H1 (cell line): Measurements from ENCODE around the gene TXNDC12. TPM values are rescaled to one million over a fixed set of nuclear protein-coding genes. Genes with fewer than 3 reads are reported as not detected.

Experiments used
- CTCF ChIA-PET: fragments of 300-600 bp; sonication (Branson Sonifier 250); formaldehyde crosslinking; loops from one replicate; lab custom pipeline; 2021; ENCODE audit not compliant: partially characterized antibody; lab: Charles Lee
- POLR2A ChIA-PET: fragments of 300-600 bp; sonication (Branson Sonifier 250); formaldehyde crosslinking; loops from one replicate; lab custom pipeline; 2021; ENCODE audit warnings: inconsistent platforms; ENCODE audit not compliant: partially characterized antibody; lab: Charles Lee
- DNase-seq, 2 experiments: peaks; one replicate each; pipeline versions ENCODE4 v3.0.0 to v3.0.0-alpha.2; 2010 to 2022; ENCODE audit warnings: low spot score in 2 of 2, low read depth in 1 of 2, mixed read lengths in 1 of 2
- FAIRE-seq: peaks from 2 replicates; lab custom pipeline; 2011; peaks lifted over from hg19 to GRCh38; lab: Jason Lieb, UNC
- H2AFZ ChIP-seq: 2 replicates; pipeline ENCODE4 v1.8.1; 2012; ENCODE audit warnings: low read length, inconsistent platforms
- H2AK5ac ChIP-seq: 2 replicates; pipeline ENCODE4 v1.6.1; 2013; ENCODE audit warnings: low read depth, low read length
- H2BK120ac ChIP-seq: replicated peaks from 2 replicates; pipeline ENCODE3; 2013; ENCODE audit warnings: low read depth, low read length, inconsistent platforms
- H2BK12ac ChIP-seq: 2 replicates; pipeline ENCODE4 v1.6.1; 2013; ENCODE audit warnings: low read depth, low read length
- H2BK15ac ChIP-seq: 2 replicates; pipeline ENCODE4 v1.6.1; 2013; ENCODE audit warnings: low read length
- H2BK20ac ChIP-seq: 2 replicates; pipeline ENCODE4 v1.6.1; 2013; ENCODE audit warnings: low read length
- H2BK5ac ChIP-seq: 2 replicates; pipeline ENCODE4 v1.6.1; 2013; ENCODE audit warnings: low read depth, low read length
- H3K14ac ChIP-seq: 2 replicates; pipeline ENCODE4 v1.6.1; 2013; ENCODE audit warnings: inconsistent platforms; ENCODE audit not compliant: insufficient read length
- H3K18ac ChIP-seq: 2 replicates; pipeline ENCODE4 v1.6.1; 2013; ENCODE audit warnings: low read length; ENCODE audit errors: extremely low read depth
- H3K23ac ChIP-seq: 2 replicates; pipeline ENCODE4 v1.6.1; 2013; ENCODE audit warnings: inconsistent platforms; ENCODE audit not compliant: insufficient read length
- H3K23me2 ChIP-seq: 2 replicates; pipeline ENCODE4 v1.6.1; 2013; ENCODE audit warnings: low read depth, low read length
- H3K27ac ChIP-seq: 2 replicates; pipeline ENCODE4 v1.6.1; 2011; ENCODE audit warnings: low read depth, low read length, inconsistent platforms
- H3K27me3 ChIP-seq, 4 experiments: replicated peaks in 1 of 4; 1 replicate in 1 of 4; 2 replicates in 3 of 4; pipeline versions ENCODE4 v1.6.1 to v1.8.1; 2011 to 2013; ENCODE audit warnings: low read length in 3 of 4, mild to moderate bottlenecking in 3 of 4, inconsistent platforms in 2 of 4, mixed read lengths in 2 of 4, moderate library complexity in 1 of 4; ENCODE audit not compliant: control insufficient read depth in 3 of 4, insufficient read depth in 3 of 4; ENCODE audit errors: extremely low read depth in 1 of 4
- H3K36me3 ChIP-seq, 4 experiments: 2 replicates each; pipeline versions ENCODE4 v1.6.1 to v1.8.1; 2011 to 2013; ENCODE audit warnings: mild to moderate bottlenecking in 4 of 4, low read length in 3 of 4, moderate library complexity in 2 of 4, control low read depth in 1 of 4, inconsistent platforms in 1 of 4; ENCODE audit not compliant: insufficient read depth in 4 of 4, control insufficient read depth in 2 of 4
- H3K4ac ChIP-seq: replicated peaks from 2 replicates; pipeline ENCODE3; 2013; ENCODE audit warnings: low read length, low read depth, mixed read lengths, inconsistent platforms; ENCODE audit not compliant: insufficient read length
- H3K4me1 ChIP-seq, 4 experiments: replicated peaks in 1 of 4; 1 replicate in 1 of 4; 2 replicates in 3 of 4; pipeline versions ENCODE4 v1.6.1 to v1.8.1; 2011 to 2013; ENCODE audit warnings: low read length in 3 of 4, inconsistent platforms in 2 of 4, mixed read lengths in 1 of 4; ENCODE audit not compliant: insufficient read depth in 4 of 4, control insufficient read depth in 3 of 4
- H3K4me2 ChIP-seq, 2 experiments: 2 replicates each; pipeline versions ENCODE4 v1.6.1 to v1.8.1; 2011 to 2013; ENCODE audit warnings: low read depth in 2 of 2, low read length in 2 of 2, control low read depth in 1 of 2, inconsistent platforms in 1 of 2, mild to moderate bottlenecking in 1 of 2; ENCODE audit not compliant: insufficient read depth in 1 of 2
- H3K4me3 ChIP-seq, 4 experiments: fragments of 200-600, 300-600 bp in 1 of 4; sonication (generic), shearing (Covaris generic), sonication (Bioruptor Twin) in 1 of 4; 2 replicates each; pipeline versions ENCODE4 v1.5.1 to v1.8.1; 2011 to 2016; ENCODE audit warnings: low read length in 4 of 4, low read depth in 3 of 4, control low read depth in 2 of 4, inconsistent platforms in 2 of 4, mild to moderate bottlenecking in 2 of 4, mixed read lengths in 1 of 4, moderate library complexity in 1 of 4; ENCODE audit not compliant: insufficient read depth in 2 of 4; ENCODE audit errors: extremely low read depth in 1 of 4
- H3K56ac ChIP-seq: replicated peaks from 2 replicates; pipeline ENCODE3; 2013; ENCODE audit warnings: low read depth, mild to moderate bottlenecking, mixed read lengths, low read length, inconsistent platforms; ENCODE audit not compliant: insufficient read length
- H3K79me1 ChIP-seq: 2 replicates; pipeline ENCODE4 v1.6.1; 2013; ENCODE audit warnings: low read depth, low read length, control low read depth
- H3K79me2 ChIP-seq, 2 experiments: 2 replicates each; pipeline versions ENCODE4 v1.6.1 to v1.8.1; 2012 to 2013; ENCODE audit warnings: low read length in 2 of 2, mild to moderate bottlenecking in 2 of 2, inconsistent platforms in 1 of 2; ENCODE audit not compliant: insufficient read depth in 2 of 2, control insufficient read depth in 1 of 2
- H3K9ac ChIP-seq, 4 experiments: replicated peaks in 1 of 4; 1 replicate in 1 of 4; 2 replicates in 3 of 4; pipeline versions ENCODE4 v1.6.1 to v1.8.1; 2011 to 2013; ENCODE audit warnings: low read depth in 3 of 4, low read length in 3 of 4, control low read depth in 2 of 4, mild to moderate bottlenecking in 2 of 4, moderate library complexity in 2 of 4, inconsistent platforms in 1 of 4; ENCODE audit errors: extremely low read depth in 1 of 4
- H3K9me3 ChIP-seq, 2 experiments: 2 replicates each; pipeline versions ENCODE4 v1.6.1 to v1.8.1; 2012 to 2013; ENCODE audit warnings: mild to moderate bottlenecking in 2 of 2, moderate library complexity in 2 of 2, control low read depth in 1 of 2, inconsistent platforms in 1 of 2, low read depth in 1 of 2, low read length in 1 of 2, mixed read lengths in 1 of 2; ENCODE audit not compliant: insufficient read depth in 2 of 2
- H4K20me1 ChIP-seq, 2 experiments: replicated peaks in 1 of 2; 2 replicates each; pipeline versions ENCODE3 to v1.8.1; 2011 to 2013; ENCODE audit warnings: inconsistent platforms in 2 of 2, low read length in 2 of 2, mild to moderate bottlenecking in 1 of 2; ENCODE audit not compliant: insufficient read depth in 2 of 2, control insufficient read depth in 1 of 2
- H4K5ac ChIP-seq: 2 replicates; pipeline ENCODE4 v1.6.1; 2013; ENCODE audit warnings: low read length, low read depth, mixed read lengths, inconsistent platforms; ENCODE audit not compliant: insufficient read length
- H4K8ac ChIP-seq: 2 replicates; pipeline ENCODE4 v1.8.0; 2013; ENCODE audit warnings: mild to moderate bottlenecking, moderate library complexity, low read length, inconsistent platforms; ENCODE audit not compliant: insufficient read depth; ENCODE audit errors: extremely low read depth
- H4K91ac ChIP-seq: replicated peaks from 2 replicates; pipeline ENCODE3; 2013; ENCODE audit warnings: low read length, mixed read lengths, inconsistent platforms; ENCODE audit not compliant: insufficient read length
- CEBPB ChIP-seq: IDR thresholded peaks from 2 replicates; pipeline ENCODE4 v1.6.1; 2012; ENCODE audit warnings: low read depth, low read length
- RAD21 ChIP-seq, 2 experiments: IDR thresholded peaks in 1 of 2; conservative IDR thresholded peaks in 1 of 2; 2 replicates each; pipeline ENCODE4 v1.6.1; 2011; ENCODE audit warnings: low read depth in 2 of 2, low read length in 2 of 2, improper control_type of control experiment in 1 of 2, inconsistent platforms in 1 of 2, mild to moderate bottlenecking in 1 of 2, moderate library complexity in 1 of 2
- RNF2 ChIP-seq: fragments of 200-900, 300-1000 bp; sonication (generic); IDR thresholded peaks from 2 replicates; pipeline ENCODE4 v1.7.1; 2016; ENCODE audit warnings: borderline replicate concordance, low read depth, mild to moderate bottlenecking, antibody characterized with exemption, low read length; ENCODE audit not compliant: poor library complexity, severe bottlenecking; ENCODE audit errors: missing control alignments
- SIN3A ChIP-seq, 2 experiments: IDR thresholded peaks in 1 of 2; conservative IDR thresholded peaks in 1 of 2; 2 replicates each; pipeline ENCODE4 v1.6.1; 2011 to 2012; ENCODE audit warnings: low read length in 2 of 2, improper control_type of control experiment in 1 of 2, low read depth in 1 of 2, mild to moderate bottlenecking in 1 of 2
- WGBS, 2 experiments: shearing (Covaris generic) in 1 of 2; methylation state at CpG; one replicate each; pipeline versions ENCODE4 v1.1.6 to v1.1.7; 2013 to 2015; ENCODE audit warnings: low lambda C conversion rate in 2 of 2, mixed read lengths in 2 of 2, inconsistent platforms in 1 of 2, low coverage in 1 of 2, missing lambda C conversion rate in 1 of 2; ENCODE audit not compliant: insufficient replicate concordance in 2 of 2, insufficient coverage in 1 of 2, insufficient read length in 1 of 2; ENCODE audit errors: extremely low coverage in 1 of 2, missing lambda C conversion rate in 1 of 2; 5-methylcytosine and 5-hydroxymethylcytosine counted together
- polyA plus RNA-seq, 7 experiments: library from polyadenylated mRNA; depleted of rRNA in 3 of 7; stranded (reverse) in 5 of 7; unstranded in 2 of 7; fragments of >200 nt in 5 of 7; fragments of 200-250 nt in 2 of 7; gene quantifications; 1 replicate in 5 of 7; 2 replicates in 1 of 7; 4 replicates in 1 of 7; pipeline versions ENCODE4 v1.2.1 to v1.2.3, GENCODE V29; 2011 to 2013; ENCODE audit warnings: missing spikeins in 2 of 7, mixed read lengths in 2 of 7
- total RNA-seq: library from RNA; stranded (reverse); fragmentation: NEBNext Ultra II Directional; extraction: Animal tissue kit (Norgen Biotek cat#: 25700); gene quantifications from 2 replicates; pipeline ENCODE4 v1.2.1, GENCODE V29; 2021
- TF ChIP-seq, protein P1 (sequence below), 3 experiments: IDR thresholded peaks; 1 replicate in 2 of 3; 2 replicates in 1 of 3; pipeline versions ENCODE4 v1.5.1 to v1.6.1; 2011; ENCODE audit warnings: low read length in 3 of 3, mild to moderate bottlenecking in 3 of 3, inconsistent platforms in 2 of 3, low read depth in 1 of 3, moderate library complexity in 1 of 3; ENCODE audit not compliant: insufficient read depth in 1 of 3; ENCODE audit errors: control extremely low read depth in 1 of 3

Gene TXNDC12
- total and polyA plus RNA-seq, 2 of the 8 experiments (the other 6 are each of a cell fraction or from before 2014, with no cell fraction given) = 35.2 to 89.8 TPM

DNA sequence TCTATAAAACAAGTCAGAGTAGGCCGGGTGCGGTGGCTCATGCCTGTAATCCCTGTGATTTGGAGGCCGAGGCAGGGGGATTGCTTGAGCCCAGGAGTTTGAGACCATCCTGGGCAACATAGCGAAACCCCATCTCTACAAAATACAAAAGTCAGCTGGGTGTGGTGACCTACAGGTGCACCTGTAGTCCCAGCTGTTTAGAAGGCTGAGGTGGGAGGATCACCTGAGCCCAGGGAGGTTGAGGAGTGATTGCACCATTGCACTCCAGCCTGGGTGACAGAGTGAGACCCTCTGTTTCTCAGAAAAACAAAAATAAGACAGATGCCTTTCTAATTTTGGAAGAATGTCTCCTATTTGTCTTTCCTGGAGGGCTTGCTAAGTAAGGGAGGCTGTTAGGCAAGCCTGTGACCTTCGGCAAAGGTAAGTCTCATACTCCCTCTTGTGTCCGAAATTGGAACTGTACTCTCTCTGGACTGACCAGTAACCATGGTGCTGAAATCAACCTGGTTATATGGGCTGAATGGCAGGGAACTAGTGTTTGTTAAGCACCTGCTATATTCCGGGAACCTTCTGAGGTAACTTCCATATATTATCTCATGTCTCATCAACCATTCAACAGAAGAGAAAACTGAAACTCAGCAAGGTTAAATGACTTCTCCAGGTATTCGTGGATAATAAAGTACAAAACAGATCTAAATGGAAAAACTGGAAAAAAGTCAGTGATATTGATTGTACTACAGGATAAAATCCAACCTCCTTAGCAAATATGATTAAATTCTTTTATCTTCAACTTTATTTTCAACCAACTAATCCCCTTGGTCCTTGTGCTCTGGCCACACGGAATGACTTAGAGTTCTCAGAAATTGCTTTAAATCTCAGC lies 52.7 kb downstream of the TXNDC12 start:
- H4K5ac ChIP-seq = no peak overlapping the region
- no peak overlapping the region for H3K56ac ChIP-seq
- H3K23ac ChIP-seq = no peak overlapping the region
- no peak overlapping the region for H3K4me3 ChIP-seq
- FAIRE-seq (peak; percentile 98), DNase-seq (peak in 1 of 2 experiments; percentile 65)
- H3K79me2 ChIP-seq = no peaks in the 10 kb centered on the region
- no peak overlapping the region for H3K18ac ChIP-seq
- no peak overlapping the region for H4K8ac ChIP-seq
- no peak overlapping the region for H3K9ac ChIP-seq
- no peak overlapping the region for H2BK120ac ChIP-seq
- no peak overlapping the region for H2BK20ac ChIP-seq
- no peaks in the 10 kb centered on the region; a peak in 1 of 7 replicates for H3K27me3 ChIP-seq
- H3K27ac ChIP-seq = no peak overlapping the region
- H3K79me1 ChIP-seq = no peaks in the 10 kb centered on the region
- ChIA-PET POLR2A (interaction anchor here (1.6 kb wide), 1 partner anchor 127 kb away, joined by 3 read pairs; no protein-coding TSS in a partner anchor), CTCF (interaction anchor here (0.6 to 1.9 kb wide), 20 partner anchors 16 to 206 kb away, joined by 3 to 8 read pairs (median 4); no protein-coding TSS in a partner anchor)
- H3K23me2 ChIP-seq = no peaks in the 10 kb centered on the region
- peaks cover 9 to 19% (median 18%) of the 10 kb centered on the region in 4 experiments; a peak in 6 of 7 replicates for H3K4me1 ChIP-seq
- no peaks in the 10 kb centered on the region for H3K36me3 ChIP-seq
- H3K4me2 ChIP-seq = no peak overlapping the region
- H2AK5ac ChIP-seq = no peak overlapping the region
- H4K20me1 ChIP-seq = no peaks in the 10 kb centered on the region
- TF ChIP-seq SIN3A (conservative IDR thresholded peaks at IDR 0.05 in 1 of 2, IDR thresholded peaks at IDR 0.05 in 1 of 2; ENCODE audit: low read depth in 1 of 2, low read length in 2 of 2) (peak; percentile 76 to 83; a peak in 3 of 4 replicates), RNF2 (no peak), RAD21 (IDR thresholded peaks at IDR 0.05 in 1 of 2, conservative IDR thresholded peaks at IDR 0.05 in 1 of 2; ENCODE audit: low read depth in 2 of 2, low read length in 2 of 2) (peak; percentile 99), CEBPB (peak; percentile 81)
- TF ChIP-seq, protein P1, sequence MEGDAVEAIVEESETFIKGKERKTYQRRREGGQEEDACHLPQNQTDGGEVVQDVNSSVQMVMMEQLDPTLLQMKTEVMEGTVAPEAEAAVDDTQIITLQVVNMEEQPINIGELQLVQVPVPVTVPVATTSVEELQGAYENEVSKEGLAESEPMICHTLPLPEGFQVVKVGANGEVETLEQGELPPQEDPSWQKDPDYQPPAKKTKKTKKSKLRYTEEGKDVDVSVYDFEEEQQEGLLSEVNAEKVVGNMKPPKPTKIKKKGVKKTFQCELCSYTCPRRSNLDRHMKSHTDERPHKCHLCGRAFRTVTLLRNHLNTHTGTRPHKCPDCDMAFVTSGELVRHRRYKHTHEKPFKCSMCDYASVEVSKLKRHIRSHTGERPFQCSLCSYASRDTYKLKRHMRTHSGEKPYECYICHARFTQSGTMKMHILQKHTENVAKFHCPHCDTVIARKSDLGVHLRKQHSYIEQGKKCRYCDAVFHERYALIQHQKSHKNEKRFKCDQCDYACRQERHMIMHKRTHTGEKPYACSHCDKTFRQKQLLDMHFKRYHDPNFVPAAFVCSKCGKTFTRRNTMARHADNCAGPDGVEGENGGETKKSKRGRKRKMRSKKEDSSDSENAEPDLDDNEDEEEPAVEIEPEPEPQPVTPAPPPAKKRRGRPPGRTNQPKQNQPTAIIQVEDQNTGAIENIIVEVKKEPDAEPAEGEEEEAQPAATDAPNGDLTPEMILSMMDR (IDR thresholded peaks at IDR 0.05; ENCODE audit: control extremely low read depth in 1 of 3, insufficient read depth in 1 of 3, low read depth in 1 of 3, low read length in 3 of 3) = peak; percentile 48 to 98 (median 83)
- H4K91ac ChIP-seq = no peak overlapping the region
- no peak overlapping the region for H2AFZ ChIP-seq
- no peak overlapping the region for H2BK5ac ChIP-seq
- WGBS, 2 experiments = 66% methylated on average over 9 of the region's 9 CpGs; no CpG with 5 or more reads in 1 of the 2 experiments
- H3K9me3 ChIP-seq = no peaks in the 10 kb centered on the region
- H2BK12ac ChIP-seq = no peak overlapping the region
- H3K14ac ChIP-seq = no peak overlapping the region
- H3K4ac ChIP-seq = no peak overlapping the region
- H2BK15ac ChIP-seq = no peak overlapping the region
